ENCODE data around the gene MYO1D. TPM values are rescaled to one million over a fixed set of nuclear protein-coding genes. Genes with fewer than 3 reads are reported as not detected.
"Not testable (repeated sequence)": the region's sequence is repeated elsewhere in the genome, so short reads cannot be mapped to it uniquely, and the experiment has no call there.

The MYO1D gene
- total and polyA plus RNA-seq, 9 donors: 20.9 to 62.2 (median 53.8) TPM

DNA sequence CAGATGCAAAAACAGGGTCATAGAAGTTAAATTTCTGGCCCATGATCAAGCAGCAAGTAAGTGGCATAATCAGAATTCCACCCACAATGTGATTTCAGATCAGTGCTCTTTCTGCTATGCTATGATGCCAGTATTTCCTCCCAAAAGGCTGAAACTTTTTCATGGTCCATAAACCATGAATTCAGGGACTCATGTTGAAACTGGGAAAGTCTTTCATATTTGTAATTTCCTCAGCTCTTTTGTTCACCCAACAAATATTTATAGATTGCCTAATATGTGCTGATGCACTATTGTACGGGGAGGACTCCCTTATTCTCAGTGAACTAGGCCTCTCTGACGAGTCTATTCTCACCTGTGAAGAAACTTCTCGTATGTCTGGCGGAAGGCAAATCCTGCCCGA, 156.3 kb downstream of the MYO1D start:
- H3K27ac ChIP-seq: no peak overlapping the region
- no peak for DNase-seq
- intact Hi-C loops (cut with DNase I): no loop called here
- WGBS, 3 donors: 94 to 95% (median 95%) methylated on average over 5 of the region's 5 CpGs
- no peaks in the 10 kb centered on the region for H3K36me3 ChIP-seq
- H3K27me3 ChIP-seq: no peaks in the 10 kb centered on the region
- H3K4me3 ChIP-seq: no peak overlapping the region
- H3K9me3 ChIP-seq: no peaks in the 10 kb centered on the region
- no peak for TF ChIP-seq EP300 (IDR thresholded peaks at IDR 0.05)
- TF ChIP-seq, protein P1, sequence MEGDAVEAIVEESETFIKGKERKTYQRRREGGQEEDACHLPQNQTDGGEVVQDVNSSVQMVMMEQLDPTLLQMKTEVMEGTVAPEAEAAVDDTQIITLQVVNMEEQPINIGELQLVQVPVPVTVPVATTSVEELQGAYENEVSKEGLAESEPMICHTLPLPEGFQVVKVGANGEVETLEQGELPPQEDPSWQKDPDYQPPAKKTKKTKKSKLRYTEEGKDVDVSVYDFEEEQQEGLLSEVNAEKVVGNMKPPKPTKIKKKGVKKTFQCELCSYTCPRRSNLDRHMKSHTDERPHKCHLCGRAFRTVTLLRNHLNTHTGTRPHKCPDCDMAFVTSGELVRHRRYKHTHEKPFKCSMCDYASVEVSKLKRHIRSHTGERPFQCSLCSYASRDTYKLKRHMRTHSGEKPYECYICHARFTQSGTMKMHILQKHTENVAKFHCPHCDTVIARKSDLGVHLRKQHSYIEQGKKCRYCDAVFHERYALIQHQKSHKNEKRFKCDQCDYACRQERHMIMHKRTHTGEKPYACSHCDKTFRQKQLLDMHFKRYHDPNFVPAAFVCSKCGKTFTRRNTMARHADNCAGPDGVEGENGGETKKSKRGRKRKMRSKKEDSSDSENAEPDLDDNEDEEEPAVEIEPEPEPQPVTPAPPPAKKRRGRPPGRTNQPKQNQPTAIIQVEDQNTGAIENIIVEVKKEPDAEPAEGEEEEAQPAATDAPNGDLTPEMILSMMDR (IDR thresholded peaks at IDR 0.05): no peak
- no peak for TF ChIP-seq POLR2A (IDR thresholded peaks at IDR 0.05)
- no peaks in the 10 kb centered on the region for H3K4me1 ChIP-seq (ENCODE audit: insufficient read depth)

DNA sequence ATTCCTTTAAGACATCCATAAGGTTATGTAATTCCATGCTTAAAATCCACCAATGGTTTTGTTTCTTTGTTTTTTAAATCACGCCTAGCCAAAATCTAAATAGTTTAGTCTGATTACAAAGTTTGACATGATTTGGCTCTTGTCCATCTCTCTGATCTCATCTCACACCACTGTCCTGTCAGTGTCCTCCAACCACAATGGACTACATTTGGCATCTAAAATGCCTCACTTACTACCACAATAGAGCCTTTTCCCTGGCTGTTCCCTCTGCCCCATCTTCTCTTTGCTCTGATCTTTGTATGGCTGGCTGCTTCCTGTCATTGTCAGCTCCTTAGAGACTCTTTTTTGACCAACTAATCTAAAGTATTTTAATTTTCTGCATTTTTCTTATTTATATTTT, 157.2 kb downstream of the MYO1D start:
- TF ChIP-seq, protein P1 (IDR thresholded peaks at IDR 0.05): no peak
- TF ChIP-seq EP300 (IDR thresholded peaks at IDR 0.05) (no peak), POLR2A (IDR thresholded peaks at IDR 0.05) (no peak)
- Histone ChIP-seq H3K4me3 (no peak overlapping the region), H3K36me3 (no peaks in the 10 kb centered on the region), H3K4me1 (ENCODE audit: insufficient read depth) (no peaks in the 10 kb centered on the region), H3K27ac (no peak overlapping the region), H3K27me3 (no peaks in the 10 kb centered on the region), H3K9me3 (no peaks in the 10 kb centered on the region)
- WGBS, 3 donors: 95 to 100% (median 96%) methylated on average over 1 of the region's 1 CpG
- no peak for DNase-seq
- intact Hi-C loops (cut with DNase I): no loop called here

DNA sequence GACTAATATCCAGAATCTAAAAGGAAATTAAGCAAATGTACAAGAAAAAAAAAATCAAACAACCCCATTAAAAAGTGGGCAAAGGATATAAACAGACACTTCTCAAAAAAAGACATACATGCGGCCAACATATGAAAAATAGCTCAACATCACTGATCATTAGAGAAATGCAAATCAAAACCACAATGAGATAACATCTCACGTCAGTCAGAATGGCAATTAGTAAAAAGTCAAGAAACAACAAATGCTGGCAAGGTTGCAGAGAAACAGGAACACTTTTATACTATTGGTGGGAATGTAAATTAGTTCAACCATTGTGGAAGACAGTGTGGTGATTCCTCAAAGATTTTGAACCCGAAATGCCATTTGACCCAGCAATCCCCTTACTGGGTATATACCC, 162.0 kb downstream of the MYO1D start:
- H3K27me3 ChIP-seq; H3K4me3 ChIP-seq; H3K9me3 ChIP-seq; H3K36me3 ChIP-seq; H3K4me1 ChIP-seq (ENCODE audit: insufficient read depth); DNase-seq; H3K27ac ChIP-seq; intact Hi-C loops (cut with DNase I): not testable (repeated sequence)
- 95 to 97% (median 96%) methylated on average over 3 of the region's 3 CpGs for WGBS, 3 donors

DNA sequence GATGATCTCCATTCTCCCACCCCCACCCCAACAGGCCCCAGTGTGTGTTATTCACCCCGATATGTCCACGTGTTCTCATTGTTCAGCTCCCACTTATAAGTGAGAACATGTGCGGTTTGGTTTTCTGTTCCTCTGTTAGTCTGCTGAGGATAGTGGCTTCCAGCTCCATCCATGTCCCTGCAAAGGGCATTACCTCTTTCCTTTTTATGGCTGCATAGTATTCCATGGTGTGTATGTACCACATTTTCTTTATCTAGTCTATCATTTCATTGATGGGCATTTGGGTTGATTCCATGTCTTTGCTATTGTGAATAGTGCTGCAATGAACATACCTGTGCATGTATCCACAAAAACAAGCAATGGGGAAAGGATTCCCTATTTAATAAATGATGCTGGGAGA, 162.7 kb downstream of the MYO1D start:
- H3K4me1 ChIP-seq (ENCODE audit: insufficient read depth); H3K9me3 ChIP-seq; H3K27ac ChIP-seq; H3K4me3 ChIP-seq; intact Hi-C loops (cut with DNase I); H3K36me3 ChIP-seq; DNase-seq; H3K27me3 ChIP-seq: not testable (repeated sequence)
- WGBS, 3 donors: 95 to 98% (median 98%) methylated on average over 3 of the region's 3 CpGs

DNA sequence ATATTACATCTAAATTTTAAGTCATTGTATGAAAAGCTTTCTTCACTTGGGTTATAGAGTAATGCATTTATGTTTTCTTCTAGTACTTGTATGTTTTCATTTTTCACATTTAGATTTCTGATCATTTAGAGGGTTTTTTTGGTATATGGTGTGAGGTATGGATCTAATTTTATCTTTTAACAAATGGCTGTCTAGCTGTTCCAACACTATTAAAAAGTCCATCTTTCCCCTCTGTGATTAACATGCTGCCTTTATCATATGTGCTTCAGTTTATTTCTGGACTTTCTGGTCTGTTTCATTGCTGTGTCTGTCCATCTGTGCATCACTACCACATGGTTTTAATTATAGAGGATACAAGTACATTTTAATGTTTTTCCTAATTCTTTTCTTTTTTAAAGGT, 163.8 kb downstream of the MYO1D start:
- Histone ChIP-seq H3K4me3 (no peak overlapping the region), H3K27me3 (no peaks in the 10 kb centered on the region), H3K27ac (no peak overlapping the region), H3K36me3 (no peaks in the 10 kb centered on the region), H3K9me3 (no peaks in the 10 kb centered on the region), H3K4me1 (ENCODE audit: insufficient read depth) (no peaks in the 10 kb centered on the region)
- intact Hi-C loops (cut with DNase I): no loop called here
- no peak for DNase-seq
- TF ChIP-seq EP300 (IDR thresholded peaks at IDR 0.05): no peak
- TF ChIP-seq, protein P1 (IDR thresholded peaks at IDR 0.05): no peak
- TF ChIP-seq POLR2A (IDR thresholded peaks at IDR 0.05): no peak

DNA sequence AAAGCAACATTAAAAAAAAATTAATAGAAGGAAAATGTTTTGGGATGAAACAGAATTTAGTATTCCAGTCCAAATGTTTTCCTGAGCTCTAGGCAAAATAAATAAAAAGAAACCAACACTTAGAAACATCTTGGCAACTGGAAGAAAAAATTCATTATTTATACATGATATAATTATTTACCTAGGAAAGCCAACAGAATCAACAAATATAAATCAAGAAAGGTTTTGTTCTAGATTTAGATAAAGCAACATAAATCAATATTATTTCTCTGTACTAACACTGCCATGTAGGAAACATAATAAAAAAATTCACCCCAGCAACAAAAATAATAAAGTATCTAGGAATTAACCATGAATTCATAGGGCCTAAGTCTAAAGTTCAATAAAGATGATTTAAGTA, 167.4 kb downstream of the MYO1D start:
- H3K36me3 ChIP-seq: no peaks in the 10 kb centered on the region
- intact Hi-C loops (cut with DNase I): no loop called here
- no peak overlapping the region for H3K27ac ChIP-seq
- no peaks in the 10 kb centered on the region for H3K4me1 ChIP-seq (ENCODE audit: insufficient read depth)
- DNase-seq: no peak
- TF ChIP-seq, protein P1 (IDR thresholded peaks at IDR 0.05): no peak
- no peaks in the 10 kb centered on the region for H3K9me3 ChIP-seq
- H3K4me3 ChIP-seq: no peak overlapping the region
- no peaks in the 10 kb centered on the region for H3K27me3 ChIP-seq
